Midbrain (tissue), 1 donor: ENCODE data around the gene AEBP1.
A peak's percentile ranks its signal among the peaks of the same experiment; 100 is the strongest.

Source experiments
- DNase-seq: peaks from one replicate; lab custom pipeline; 2025; lab: John Stamatoyannopoulos, UW

The AEBP1 gene

GRCh38 chr7:44104860-44105771 lies 971 bp downstream of the AEBP1 start:
- peak; percentile 62 for DNase-seq

GRCh38 chr7:44105832-44106231 lies 1.7 kb downstream of the AEBP1 start:
- no peak for DNase-seq

- DNase-seq: no peak
Observed at GRCh38 chr7:44106311-44107065, 2.3 kb downstream of the AEBP1 start.

GRCh38 chr7:44107116-44107960 lies 3.2 kb downstream of the AEBP1 start:
- no peak for DNase-seq

GRCh38 chr7:44107961-44108767 lies 4.0 kb downstream of the AEBP1 start:
- no peak for DNase-seq

- no peak for DNase-seq
Observed at GRCh38 chr7:44108768-44109750, 4.9 kb downstream of the AEBP1 start.

GRCh38 chr7:44109991-44110390 lies 5.8 kb downstream of the AEBP1 start:
- no peak for DNase-seq

GRCh38 chr7:44110719-44111635 lies 6.8 kb downstream of the AEBP1 start:
- no peak for DNase-seq

- DNase-seq: no peak
Observed at GRCh38 chr7:44111761-44112160, 7.6 kb downstream of the AEBP1 start.

GRCh38 chr7:44112231-44112996 lies 8.3 kb downstream of the AEBP1 start:
- no peak for DNase-seq

GRCh38 chr7:44112997-44113763 lies 9.0 kb downstream of the AEBP1 start:
- no peak for DNase-seq

GRCh38 chr7:44113764-44114354 lies 9.7 kb downstream of the AEBP1 start:
- DNase-seq: no peak

- DNase-seq: peak; percentile 83
Observed at GRCh38 chr7:44114586-44115310, 10.6 kb downstream of the AEBP1 start.

GRCh38 chr7:44116087-44116788 lies 12.1 kb downstream of the AEBP1 start:
- no peak for DNase-seq

GRCh38 chr7:44116789-44117666 lies 12.9 kb downstream of the AEBP1 start:
- DNase-seq: no peak
